ENCODE measurements around the gene IFT27. TPM values are rescaled to one million over a fixed set of nuclear protein-coding genes. Genes with fewer than 3 reads are reported as not detected.
A peak's percentile ranks its signal among the peaks of the same experiment; 100 is the strongest.

Gene IFT27, protein sequence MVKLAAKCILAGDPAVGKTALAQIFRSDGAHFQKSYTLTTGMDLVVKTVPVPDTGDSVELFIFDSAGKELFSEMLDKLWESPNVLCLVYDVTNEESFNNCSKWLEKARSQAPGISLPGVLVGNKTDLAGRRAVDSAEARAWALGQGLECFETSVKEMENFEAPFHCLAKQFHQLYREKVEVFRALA
- total RNA-seq (2014; rRNA removed), result 6.3 and 9.4 TPM in 2 replicates
- 19.1 TPM for polyA plus RNA-seq (2012)

DNA sequence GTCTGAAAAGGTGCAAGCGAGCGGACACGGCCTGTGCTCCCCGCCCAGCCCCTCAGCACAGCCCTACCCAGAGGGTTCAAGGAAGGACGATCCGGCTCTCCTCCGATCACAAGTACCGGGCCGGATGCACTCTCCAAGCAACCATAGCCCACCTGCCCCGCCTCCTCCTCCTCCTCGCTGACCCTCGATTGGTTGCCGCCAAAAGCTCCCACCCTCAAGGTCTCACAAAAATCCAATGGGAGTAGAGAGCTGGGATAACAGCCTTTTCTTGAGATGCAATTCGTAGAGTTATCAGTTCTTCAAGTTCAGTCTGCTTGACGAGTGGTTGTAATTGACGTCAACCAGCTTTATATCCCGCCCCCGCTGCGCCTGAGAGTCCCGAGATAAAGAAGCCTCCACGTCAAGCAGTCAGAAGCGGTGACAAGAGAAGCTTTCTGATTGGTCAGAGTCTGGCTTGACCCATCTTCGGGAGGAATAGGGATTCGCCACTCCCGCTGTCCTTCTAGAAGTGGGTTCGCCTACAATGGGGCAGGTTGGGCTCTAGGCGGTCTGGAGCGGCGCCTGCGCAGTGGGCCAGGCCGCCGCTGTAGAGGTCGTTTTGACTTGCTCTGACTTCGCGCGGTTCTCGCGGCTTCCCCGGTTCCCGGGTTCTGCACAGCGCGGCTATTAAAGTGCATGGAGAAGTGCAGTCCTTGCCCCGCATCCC lies at the start of gene IFT27:
TSS of gene IFT27 (minus strand) at position 156 of the 706 bp plus-strand sequence. CDS start 412 bp downstream, outside the sequence.
- peak; percentile 100 for DNase-seq (ENCODE audit: low read depth)

DNA sequence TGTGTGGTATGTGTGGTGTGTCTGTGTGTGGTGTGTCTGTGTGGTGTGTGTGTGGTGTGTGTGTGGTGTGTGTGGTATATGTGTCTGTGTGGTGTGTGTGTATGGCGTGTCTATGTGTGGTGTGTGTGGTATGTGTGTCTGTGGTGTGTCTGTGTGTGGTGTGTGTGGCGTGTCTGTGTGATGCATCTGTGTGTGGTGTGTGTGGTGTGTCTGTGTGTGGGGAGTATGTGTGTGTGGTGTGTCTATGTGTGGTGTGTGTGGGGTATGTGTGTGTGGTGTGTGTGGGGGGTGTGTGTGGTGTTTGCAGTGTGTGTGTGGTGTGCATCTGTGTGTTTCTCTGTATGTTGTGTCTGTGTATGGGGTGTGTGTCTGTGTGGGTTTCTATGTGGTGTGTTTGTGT lies 48.7 kb upstream of the IFT27 start:
- DNase-seq (ENCODE audit: low read depth), result no peak

DNA sequence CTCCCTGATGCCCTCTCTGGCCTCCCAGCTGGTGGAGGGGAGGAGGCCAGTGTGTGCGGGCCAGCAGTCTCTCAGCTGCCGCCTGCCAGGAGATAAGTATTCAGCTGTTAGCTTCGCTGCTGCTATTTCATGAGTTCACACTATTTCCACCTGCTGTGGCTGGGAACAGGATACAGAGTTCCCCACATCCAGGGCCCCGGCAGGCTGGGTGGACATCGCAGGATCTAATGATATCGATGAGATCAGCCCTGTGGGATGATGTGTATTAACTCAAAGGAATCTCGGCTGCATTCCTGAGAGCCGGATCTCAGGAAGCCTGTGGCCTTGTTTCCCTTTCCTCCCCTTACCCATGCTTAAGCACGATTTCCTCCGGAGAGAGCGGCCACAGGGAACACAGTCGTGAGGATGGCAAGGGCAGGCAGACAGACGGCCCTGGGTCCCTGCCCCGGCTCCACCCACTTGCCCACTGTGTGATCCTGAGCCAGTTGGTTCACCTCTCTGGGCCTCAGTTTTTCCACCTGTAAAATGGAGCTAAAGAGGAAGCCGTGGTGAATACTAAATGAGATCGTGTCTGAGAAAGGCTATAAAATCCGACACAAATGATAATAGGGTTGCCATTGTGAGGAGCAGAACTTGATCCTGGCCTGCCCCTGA lies 47.4 kb upstream of the IFT27 start:
- DNase-seq (ENCODE audit: low read depth), result peak; percentile 53

DNA sequence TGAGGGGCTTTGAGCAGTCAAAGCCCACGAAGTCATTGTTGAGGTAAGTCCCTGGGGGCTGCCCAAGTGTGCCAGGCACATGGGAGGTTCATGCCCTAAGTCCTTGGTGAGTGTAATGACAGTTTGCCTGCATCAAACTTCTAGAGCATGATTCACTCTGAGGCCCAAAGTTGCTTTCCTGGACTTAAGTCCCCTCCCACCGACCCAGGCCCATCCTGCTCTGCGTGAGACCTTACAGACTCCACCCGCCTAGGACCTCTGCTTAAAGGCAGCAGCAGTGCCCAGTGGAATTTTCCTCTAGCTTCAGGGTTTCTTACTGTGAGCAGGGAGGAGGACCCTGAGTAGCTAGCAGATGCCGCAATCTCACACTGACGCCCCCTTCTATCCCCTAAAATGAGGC lies 46.7 kb upstream of the IFT27 start:
- no peak for DNase-seq (ENCODE audit: low read depth)

DNA sequence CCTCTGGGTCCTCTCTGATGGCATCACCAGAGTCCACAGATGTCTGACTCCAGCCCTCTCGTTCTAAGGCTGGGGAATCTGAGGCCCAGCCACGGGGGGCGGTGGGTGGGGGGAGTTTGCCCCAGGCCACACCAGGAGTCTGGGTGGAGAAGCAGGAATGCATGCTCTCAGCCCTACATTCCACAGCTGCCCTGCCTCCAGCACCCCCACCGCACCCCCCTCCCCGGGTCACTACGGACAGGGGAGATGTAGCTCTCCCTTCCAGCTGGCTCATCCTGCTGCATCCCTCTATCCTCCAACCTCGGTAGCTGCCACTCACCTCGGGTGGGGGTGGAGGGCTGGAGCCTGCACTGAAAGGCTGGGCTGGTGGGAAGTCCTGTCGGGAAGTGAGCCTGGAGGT lies 43.2 kb upstream of the IFT27 start:
- no peak for DNase-seq (ENCODE audit: low read depth)

DNA sequence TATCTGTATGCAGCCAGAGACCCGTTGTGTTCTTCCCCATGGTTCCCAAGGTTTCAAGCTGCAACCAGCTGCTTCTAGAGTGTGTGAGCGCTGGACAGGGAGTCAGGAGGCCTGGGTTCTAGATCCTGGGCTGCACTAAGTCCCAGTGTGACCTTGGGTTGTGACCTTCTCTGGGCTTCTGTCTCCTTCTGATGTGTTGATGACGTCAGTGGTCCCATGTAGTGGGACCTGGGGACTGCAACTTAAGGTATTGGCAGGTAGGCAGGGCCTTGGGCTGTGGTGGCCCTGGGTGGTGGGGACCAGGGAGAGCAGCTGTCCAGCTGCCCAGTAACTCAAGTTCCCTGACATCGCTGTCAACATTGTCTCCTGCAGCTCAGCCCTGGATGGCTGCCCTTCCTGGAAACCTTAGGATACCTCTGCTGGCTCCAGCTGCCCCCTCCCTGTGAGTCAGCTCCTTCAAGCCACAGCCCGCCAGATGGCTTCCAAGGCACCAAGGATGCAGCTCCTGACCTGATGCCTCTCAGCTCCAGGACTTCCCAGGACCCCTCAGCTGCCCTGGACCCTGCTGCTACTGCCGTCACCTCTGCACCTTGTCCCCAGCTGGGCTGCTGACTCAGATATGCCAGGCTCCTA lies 42.2 kb upstream of the IFT27 start:
- DNase-seq (ENCODE audit: low read depth), result no peak

DNA sequence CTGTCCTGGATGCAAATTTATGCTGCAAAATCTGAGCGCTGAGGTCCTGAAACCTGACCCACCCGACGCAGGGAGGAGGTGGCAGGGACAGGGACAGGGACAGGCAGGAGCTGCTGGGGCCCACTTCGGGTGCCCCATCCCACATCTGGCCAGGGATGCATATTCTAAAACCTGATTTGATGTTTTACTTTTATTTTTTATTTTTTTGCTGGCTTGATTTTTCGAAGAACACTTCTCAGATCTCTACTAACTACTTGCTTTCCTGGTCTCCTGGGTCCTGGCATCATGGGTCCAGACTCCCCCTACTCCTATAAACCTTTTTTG lies 41.6 kb upstream of the IFT27 start:
- DNase-seq (ENCODE audit: low read depth), result no peak

DNA sequence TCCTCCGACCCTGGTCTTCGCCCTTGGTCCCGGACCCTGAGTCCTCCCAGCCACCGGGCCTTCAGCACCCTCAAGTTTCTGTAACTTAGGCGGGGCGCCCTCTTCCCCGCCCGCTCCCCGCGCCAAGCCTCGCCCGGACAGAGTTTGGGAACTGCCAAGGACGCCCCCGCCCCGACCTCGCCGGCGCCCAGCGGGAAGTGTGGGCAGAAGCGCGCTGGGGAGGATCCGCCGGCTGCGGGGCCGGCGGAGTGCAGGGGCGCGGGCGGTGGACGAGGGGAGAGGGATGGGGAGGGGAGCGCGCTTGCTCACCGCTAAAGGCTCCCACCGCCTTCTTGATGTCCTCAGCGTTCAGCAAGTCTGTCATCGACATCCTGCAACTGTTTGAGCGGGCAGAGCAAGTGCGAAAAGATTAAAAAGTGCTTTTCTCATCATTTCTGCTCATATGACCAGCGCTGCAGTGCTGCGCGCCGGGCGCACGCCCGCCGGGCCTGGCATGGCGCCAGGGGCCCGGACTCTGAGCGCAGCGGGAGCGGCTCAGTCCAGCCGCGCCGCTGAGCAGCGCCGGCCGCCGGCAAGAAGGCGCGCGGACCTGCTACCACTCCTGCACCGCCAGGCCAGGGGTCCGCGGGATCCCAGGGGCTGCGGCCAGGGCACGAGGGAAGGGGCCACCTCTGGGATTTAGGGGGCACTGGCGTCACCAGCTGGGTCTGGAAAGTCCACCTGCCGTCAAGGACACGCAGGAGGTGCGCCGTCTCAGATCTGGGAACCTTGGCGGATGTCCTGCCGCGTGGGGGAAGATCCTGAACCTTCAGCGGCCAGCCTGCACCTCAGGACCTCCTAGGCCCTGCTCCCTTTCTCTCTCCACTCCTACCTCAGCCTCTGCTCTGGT lies 41.0 kb upstream of the IFT27 start, which contains the start of gene PVALB:
TSS of gene PVALB (minus strand) at position 400 of the 889 bp plus-strand sequence. CDS start at position 370, 30 bp downstream.
- DNase-seq (ENCODE audit: low read depth), result no peak

DNA sequence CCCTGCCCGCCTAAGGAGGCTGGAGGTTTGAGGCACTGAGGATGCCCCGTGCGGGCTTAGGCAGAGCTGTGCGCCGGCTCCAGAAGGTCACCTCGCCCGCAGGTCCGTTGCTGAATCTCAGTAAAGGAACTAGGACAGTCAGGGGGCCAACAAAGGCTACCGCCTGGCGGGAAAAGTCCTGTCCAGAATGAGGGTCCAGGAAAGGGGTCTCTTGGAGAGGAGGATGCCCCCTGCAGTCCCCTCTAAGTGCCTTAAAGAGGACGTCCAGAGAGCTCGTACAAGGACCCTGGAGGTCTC lies 40.4 kb upstream of the IFT27 start:
- no peak for DNase-seq (ENCODE audit: low read depth)

DNA sequence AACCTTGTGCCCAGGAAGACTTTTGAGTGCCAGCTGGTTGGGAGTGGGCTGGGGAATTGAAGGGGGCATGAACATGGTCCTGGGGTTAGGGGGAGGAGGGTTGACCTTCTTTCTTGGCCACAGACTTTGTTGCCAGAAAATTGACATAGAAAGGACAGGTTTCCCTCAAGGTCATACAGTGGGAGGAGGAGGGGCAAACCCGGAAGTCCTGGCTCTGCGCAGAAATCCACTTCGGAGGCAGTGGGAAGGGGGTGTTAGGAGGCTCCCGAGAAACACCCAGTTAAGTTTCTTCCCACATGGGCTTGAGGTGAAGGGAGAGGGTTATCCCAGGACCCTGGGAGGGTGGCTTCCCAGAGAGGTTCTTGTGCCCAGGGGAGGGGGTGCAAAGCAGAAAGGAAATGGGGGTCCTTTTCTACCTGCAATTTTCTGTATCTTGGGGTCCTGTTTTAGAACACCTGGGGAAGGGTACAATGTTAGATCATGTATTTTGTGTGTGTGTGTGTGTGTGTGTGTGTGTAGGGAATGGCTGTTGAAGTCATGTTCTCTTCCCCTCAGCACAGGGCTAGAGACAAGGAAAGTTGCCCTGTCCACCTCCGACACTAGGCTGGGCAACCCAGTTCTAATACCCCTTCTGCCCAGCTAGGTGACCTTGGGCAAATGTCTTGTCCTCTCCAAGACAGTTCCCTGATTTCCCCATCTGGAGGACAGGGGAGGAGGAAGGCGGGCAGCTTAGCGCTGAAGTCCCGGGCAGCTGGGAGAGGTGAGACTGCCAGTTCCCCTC lies 39.8 kb upstream of the IFT27 start:
- no peak for DNase-seq (ENCODE audit: low read depth)

DNA sequence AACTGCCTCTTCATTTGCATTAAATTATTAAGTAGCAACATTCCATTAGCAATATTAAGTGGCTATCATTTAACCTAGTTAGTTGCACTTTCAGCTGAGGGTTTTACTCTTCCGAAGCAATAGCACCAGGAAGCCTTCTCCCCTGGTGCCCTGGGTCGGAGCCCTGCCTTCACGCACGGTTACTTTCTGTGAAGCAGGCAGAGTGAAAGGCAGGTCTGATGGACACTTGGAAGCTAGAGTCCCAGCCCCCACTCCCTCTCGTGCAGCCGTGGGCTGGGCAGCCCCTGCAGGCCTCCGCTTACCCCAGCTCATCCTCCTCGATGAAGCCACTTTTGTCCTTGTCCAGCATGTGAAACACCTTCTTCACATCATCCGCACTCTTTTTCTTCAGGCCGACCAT lies 38.9 kb upstream of the IFT27 start:
- DNase-seq (ENCODE audit: low read depth), result no peak

DNA sequence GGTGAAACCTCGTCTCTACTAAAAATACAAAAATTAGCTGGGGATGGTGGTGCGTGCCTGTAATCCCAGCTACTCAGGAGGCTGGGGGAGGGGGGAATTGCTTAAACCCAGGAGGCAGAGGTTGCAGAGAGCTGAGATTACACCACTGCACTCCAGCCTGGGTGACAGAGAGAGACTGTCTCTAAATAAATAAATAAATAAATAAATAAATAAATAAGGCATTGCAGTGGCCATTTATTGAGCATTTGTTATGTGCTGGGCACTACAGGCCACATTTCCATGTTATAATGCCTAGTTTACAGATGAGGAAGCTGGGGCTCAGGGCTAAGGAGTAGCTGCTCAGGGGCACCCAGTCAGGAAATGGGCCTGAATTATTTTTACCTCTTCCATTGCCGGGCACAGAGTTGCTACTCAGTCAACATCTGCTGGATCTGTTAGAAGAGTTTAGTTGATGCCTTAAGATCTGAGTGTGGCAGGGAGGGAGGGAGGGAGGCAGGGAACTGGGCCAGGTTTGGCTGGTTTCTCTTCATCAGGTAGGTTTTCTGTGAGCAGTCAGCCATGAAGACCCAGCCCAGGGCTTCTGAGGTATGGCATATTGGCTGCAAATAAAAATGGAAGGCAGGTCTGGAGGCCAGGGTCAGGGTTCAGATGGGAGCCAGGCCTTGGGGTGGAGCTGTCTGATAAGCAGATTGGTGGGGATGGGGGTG lies 35.3 kb upstream of the IFT27 start:
- DNase-seq (ENCODE audit: low read depth), result no peak

DNA sequence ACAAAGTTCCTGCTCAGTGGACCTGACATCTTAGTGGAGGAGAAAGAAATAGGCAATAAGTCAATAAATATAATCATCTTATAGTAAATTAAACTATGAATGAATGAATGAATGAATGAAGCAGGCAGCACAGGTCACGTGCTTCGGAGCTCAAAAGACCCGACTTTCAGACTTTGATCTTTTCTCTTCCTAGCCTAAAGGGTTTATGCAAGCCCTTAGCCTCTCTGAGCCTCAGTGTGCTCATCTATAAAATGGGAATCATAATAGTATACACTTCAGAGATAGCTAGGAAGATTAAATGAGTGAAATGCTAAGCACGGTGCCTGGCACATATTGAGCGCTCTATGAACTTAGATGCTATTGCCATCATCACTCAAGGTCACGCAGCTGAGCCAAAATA lies 33.4 kb upstream of the IFT27 start:
- DNase-seq (ENCODE audit: low read depth), result no peak

DNA sequence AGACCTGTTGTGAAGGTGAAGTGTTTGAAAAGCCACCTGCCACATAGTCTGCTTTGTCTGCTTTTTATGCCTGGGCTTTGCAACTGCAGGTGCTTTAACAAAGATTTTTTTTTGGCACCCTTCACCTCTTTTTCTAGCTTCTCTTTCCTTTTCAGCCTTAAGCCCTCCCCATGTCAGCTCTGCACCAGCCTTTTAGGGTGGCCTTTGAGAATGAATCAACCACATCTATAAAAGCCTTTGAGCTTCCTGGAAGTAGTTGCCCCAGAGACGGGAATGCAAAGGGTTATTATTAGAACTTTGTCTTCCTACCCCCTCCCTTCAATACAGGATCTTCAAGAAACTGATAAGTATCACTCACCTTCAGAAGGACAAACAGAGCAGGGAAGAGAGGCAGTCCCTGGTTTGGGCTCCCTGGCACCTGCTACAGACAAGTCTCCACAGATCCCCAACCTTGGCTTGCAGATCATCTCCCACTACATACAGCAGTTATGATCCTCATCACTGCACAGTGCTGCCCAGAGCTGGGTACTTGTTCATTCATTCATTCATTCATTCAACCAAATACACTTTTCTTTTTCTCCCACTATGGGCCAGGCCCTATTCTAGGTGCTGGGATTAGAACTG lies 32.9 kb upstream of the IFT27 start:
- no peak for DNase-seq (ENCODE audit: low read depth)

DNA sequence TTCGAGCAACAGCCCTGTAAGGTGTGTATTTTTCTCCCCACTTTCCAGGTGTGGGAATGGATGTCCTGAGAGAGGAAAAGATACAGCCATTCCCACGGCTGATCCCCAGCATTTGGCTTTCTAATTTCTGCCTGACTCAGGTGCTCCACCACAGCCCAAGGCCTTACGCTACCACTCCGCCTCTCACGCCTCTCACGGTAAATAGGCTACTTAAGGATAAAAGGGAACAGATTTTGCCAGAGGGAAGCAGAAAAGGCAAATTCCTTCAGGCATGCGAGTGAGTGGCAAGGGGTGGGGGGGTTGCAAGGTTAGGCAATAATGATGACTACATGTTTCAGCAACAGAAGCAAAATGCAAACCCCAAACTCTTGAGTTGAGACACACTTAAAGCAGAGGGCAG lies 31.7 kb upstream of the IFT27 start:
- no peak for DNase-seq (ENCODE audit: low read depth)

DNA sequence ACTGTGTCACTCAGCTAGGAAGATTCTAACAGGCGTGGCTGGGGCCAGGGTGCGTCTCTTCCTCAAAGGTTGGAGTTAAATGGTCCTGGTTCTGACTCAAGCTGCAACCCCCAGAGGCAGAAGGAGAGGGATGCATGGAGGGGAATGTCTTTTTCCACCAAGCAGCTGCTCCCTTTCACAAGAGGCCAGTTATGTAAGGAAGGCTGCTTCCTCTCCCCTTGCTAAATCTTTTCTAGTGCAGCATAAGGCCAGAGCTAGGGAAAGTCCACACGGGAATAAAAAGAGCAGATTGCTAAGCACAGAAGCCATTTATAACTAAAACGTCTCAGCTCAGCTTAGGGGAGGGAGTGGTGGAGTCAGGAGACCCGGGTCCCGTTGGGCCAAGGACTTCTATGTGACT lies 30.9 kb upstream of the IFT27 start:
- DNase-seq (ENCODE audit: low read depth), result peak; percentile 7

DNA sequence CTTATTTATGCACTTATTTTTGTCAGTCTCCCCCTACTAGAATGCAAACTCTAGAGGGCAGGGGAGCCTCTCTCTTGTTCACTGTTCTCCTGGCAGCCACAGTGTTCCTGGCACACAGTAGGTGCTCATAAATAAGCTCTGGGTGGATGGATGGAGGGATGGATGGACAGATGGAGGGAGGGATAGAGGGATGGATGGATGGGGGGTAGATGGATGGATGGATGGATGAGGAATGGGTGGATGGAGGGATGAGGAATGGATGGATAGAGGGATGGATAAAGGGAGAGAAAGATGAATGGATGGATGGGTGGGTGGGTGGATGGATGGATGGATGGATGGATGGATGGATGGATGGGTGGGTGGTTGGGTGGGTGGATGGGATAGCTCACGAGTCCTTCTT lies 27.4 kb upstream of the IFT27 start:
- no peak for DNase-seq (ENCODE audit: low read depth)

DNA sequence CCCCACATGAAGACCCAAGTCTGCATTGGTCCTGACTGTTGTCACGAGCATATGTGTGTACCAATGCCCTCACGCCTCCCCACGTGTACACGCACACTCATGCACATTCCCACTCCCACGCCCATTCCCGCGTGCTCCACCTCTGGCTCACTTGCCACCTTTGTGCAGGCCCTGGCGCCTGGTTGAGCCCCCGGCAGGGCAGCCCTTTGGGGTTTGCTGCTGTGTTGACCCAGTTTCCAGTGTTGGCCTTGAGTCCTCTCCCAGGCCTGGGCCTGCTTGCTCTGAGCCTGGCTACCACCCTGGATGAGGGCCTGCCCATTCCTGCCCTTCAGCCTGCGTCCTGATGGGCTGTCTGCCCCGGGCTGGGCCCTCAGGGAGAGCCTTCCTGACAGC lies 22.8 kb upstream of the IFT27 start:
- DNase-seq (ENCODE audit: low read depth), result no peak

DNA sequence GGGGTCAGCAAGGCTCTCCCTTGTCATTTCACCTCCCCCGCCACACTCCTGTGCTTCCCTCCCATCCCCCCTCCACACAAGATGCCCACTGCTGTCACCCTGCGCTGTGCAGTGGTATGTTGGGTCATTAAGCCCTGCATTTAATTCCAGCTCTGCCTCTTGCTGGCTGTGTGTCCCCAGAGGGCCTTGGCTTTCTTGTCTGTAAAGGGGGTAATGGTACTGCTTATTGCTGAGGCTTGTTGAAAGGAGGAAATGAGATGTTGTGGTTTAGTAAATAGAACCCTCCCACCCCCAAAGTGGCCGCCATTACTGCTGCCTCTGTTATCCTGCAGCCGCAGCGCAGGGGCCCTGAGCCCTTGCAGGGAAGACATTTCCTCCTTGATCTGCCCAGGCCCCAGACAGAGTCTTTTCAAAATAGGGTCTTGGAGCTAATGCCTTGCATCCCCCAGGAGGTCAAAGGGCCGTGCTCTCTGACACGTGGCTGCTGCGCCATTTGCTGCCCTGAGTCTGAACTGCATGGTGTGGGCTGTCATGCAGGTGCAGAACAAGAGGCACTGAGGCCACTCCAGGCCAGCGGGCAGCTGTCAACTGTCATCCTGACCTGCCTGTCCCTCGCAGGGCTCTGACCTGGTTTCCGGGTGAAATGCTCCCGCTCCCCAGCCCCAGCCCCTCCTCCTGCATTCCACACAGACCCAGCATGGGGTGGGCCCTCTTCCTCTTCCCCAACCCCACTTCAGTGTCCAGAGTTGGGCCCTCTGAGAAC lies 22.2 kb upstream of the IFT27 start:
- no peak for DNase-seq (ENCODE audit: low read depth)
